ENCODE measurements around the gene CCR7.
A peak's percentile ranks its signal among the peaks of the same experiment; 100 is the strongest.
"Not testable (repeated sequence)": the region's sequence is repeated elsewhere in the genome, so short reads cannot be mapped to it uniquely, and the experiment has no call there.

CCR7 gene

GRCh38 chr17:40551091-40551878 is 14.0 kb downstream of the CCR7 start:
- peak; percentile 99 for DNase-seq (ENCODE audit: low read depth)

DNA sequence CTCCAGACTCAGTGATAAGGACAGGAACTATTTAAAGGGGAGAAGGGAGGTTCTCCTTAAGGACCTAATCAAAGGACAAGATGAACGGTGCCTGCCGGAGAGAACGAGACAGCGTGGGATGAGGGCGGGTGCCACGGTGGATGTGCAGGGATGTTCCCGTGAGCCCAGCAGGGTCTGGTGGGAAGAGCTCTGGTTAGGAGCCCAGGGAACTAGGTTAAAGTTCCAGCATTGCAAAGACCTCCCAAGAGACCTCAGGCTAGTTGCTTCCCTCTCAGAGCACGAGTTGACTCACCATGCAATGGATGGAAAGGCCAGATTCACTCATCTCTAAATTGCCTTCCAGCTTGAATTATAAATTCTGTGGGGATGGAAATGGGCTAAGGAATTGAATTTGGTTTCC is 14.7 kb downstream of the CCR7 start:
- DNase-seq (ENCODE audit: low read depth), result peak; percentile 97

DNA sequence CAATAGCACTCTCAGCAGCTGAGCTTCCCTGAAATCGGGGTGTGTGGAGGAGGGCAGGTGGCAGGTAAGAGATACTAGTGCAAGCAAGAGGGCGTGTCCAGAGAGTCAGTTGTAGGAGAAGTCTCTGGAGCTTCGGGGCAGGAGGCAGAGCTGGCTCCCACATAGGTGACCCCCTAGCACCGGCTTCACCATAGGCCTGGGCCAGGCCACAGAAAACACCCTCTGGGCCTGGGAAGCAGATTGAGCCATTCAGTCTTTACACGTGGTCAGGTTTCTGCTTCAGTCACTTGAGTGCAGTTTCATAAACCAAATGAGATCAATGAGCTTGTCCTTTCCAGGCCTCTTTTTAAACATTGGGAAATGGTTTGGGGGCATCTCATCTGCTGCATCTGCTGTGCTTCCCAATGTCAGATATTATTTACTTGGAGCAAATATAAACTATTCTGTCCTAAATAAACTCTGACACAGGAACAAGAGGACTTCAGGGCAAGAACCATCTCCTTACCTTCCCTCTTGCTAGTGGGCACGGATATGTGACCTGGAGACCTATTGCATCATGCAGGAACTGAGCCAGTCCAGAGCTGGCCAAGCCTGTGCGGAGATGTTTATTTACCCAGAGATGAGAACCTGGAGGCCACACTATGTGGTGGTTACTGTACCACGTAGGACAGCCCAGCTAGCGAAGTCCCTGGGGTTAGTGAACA is 16.1 kb downstream of the CCR7 start:
- peak; percentile 83 for DNase-seq (ENCODE audit: low read depth)

- no peak for DNase-seq (ENCODE audit: low read depth)
These were observed 16.7 kb downstream of the CCR7 start for GRCh38 chr17:40548491-40548981.

- no peak for DNase-seq (ENCODE audit: low read depth)
These were observed 17.3 kb downstream of the CCR7 start for GRCh38 chr17:40547785-40548478.

- DNase-seq (ENCODE audit: low read depth), result no peak
These were observed 18.0 kb downstream of the CCR7 start for GRCh38 chr17:40547079-40547784.

DNA sequence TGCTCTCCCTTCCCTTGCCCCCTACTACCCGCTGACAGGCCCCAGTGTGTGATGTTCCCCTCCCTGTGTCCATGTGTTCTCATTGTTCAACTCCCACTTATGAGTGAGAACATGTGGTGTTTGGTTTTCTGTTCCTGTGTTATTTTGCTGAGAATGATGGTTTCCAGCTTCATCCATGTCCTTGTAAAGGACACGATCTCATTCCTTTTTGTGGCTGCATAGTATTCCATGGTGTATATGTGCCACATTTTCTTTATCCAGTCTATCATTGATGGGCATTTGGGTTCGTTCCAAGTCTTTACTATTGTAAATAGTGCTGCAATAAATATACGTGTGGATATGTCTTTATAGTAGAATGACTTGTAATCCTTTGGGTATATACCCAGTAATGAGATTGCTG is 18.8 kb downstream of the CCR7 start:
- not testable (repeated sequence) for DNase-seq (ENCODE audit: low read depth)

DNA sequence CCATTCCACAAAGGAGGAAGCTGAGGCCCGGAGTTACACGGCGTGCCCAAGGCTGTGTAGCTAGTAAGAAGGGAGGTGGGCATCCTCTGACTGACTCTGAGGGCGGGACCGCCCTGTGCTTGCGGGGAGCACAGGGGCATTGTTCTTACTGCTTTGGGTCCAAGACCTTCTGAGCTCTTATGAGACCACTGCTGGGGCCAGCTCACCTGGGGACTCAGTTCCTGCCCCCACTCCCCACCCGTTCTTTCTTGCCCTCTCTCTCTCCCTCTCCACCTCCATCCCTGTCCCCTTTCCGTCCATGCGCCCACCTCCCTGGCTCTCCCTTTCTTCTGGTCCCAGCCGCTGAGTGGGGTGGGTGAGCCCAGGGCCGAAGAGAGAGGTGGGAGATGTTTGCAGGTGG is 19.6 kb downstream of the CCR7 start:
- no peak for DNase-seq (ENCODE audit: low read depth)

GRCh38 chr17:40542558-40543411 is 22.5 kb downstream of the CCR7 start:
- DNase-seq (ENCODE audit: low read depth), result peak; percentile 91

DNA sequence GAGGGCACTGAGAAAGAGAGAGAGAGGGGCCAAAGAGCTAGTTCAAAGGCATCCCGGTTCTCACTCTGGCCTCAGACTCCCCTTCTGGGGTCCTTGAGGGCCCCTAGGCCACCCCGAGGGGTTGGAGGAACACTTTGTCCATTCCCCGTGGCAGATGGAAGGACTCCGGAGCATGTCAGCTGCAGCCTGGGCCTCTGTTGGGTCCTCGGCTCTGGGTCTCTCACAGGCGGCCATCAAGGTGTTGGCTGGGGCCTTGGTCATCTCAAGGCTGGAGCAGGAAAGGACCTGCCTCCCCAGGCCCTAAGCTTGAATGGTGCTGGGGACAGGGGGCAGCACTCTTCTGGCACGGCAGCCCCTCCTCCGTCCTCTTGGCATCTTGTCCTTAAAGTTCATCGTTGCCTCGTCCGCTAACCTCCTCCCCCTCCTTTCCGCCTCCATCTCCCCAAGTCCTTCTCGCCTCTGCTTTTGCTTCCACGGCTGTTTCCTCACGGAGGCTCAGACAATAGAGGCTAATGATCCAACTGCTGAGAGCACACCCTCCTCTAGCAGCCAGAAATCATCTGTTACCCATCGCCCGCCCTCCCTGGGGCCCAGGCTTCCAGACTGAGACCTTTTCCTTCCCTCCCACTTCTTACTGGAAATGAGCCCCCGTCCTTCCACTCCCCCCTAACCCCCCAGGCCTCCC is 23.3 kb downstream of the CCR7 start:
- no peak for DNase-seq (ENCODE audit: low read depth)

DNA sequence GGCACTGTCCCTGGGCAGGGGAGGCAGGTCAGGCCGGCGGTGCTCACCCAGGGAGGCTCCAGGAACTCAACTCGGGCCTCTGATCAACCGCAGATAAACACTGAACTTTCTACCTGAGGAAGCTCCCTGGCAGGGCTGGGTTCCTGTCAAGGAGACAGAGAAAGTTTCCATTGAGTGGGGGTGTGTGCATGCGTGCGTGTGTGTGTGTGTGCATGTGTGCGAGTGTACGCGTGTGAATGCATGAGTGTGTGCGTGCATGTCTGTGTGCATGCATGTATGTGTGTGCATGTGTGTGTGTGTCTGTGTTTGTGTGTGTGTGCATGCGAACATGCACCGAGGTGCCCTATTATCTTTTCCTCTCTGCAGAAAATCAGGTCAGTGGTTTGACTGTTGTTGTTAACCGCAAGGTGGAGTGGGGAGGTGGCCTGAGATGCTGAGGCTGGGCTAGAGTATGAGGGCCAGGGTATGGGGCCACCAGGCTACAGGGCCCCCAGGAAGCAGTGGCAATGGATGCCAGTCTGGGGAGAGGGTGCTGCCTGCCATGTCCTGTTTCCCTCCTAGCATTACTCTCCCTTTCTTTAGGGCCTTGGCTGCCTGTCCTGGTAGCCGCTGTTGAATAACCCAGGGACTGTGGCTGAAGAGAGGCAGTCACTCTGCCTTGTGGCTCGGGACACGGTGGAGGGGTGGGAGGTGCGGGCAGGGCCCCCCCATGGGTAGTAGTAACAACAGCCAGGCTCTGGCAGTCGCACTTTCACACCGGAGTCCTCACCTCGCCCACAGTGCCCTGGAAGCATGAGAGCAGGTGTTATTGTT is 24.0 kb downstream of the CCR7 start:
- no peak for DNase-seq (ENCODE audit: low read depth)

DNA sequence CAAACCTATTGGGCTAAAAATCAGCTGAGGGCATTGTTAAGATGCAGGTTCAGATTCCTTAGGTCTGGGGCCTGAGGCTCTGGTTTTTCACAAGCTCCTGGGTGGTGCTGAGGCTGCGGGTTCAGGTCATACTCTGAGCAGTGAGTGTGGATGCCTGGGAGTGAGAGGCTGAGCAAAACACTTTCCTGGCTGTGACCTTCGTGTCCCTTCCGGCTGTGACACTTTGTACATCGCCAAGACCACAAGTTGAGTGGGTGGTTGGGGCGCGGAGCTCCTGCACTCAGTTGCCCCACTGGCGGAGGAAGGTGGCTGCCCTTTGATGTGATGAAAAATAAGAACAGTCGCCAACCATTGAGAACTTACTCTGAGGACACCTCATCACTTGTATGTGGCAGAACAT is 24.8 kb downstream of the CCR7 start:
- no peak for DNase-seq (ENCODE audit: low read depth)

DNA sequence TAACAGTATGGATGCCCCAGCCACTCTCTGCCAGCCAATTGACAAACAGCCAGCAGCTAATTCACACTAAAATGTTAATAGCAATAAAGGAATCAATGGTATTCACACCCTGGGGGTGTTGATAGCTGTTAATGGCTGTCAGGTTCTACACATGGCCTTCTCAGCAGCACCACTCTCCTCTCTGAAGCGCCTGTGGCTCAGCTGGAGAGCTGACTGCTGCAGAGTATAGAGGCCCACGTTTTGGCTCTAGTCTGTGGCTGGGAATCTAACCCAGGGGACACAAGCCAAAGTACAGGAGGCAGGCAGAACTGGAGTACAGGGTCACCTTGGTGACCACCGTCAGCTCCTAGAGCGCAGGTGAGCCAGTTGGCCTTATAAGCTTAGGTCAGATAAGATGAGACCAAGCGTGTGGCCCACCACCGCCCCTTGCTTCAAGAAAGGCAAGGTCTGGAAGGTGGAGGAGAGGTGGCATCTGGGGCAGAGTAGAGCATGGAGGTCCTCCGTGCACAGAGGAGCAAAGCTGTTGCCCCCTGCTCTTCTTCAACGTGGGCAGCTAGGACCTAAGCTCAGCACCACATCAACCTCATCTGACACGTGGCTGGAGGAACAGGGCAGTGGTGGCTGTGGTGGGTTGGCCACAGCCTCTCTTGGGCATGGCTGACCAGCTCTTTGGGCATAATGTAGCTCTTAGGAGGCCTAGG is 25.4 kb downstream of the CCR7 start:
- no peak for DNase-seq (ENCODE audit: low read depth)

GRCh38 chr17:40538936-40539705 is 26.2 kb downstream of the CCR7 start:
- no peak for DNase-seq (ENCODE audit: low read depth)

DNA sequence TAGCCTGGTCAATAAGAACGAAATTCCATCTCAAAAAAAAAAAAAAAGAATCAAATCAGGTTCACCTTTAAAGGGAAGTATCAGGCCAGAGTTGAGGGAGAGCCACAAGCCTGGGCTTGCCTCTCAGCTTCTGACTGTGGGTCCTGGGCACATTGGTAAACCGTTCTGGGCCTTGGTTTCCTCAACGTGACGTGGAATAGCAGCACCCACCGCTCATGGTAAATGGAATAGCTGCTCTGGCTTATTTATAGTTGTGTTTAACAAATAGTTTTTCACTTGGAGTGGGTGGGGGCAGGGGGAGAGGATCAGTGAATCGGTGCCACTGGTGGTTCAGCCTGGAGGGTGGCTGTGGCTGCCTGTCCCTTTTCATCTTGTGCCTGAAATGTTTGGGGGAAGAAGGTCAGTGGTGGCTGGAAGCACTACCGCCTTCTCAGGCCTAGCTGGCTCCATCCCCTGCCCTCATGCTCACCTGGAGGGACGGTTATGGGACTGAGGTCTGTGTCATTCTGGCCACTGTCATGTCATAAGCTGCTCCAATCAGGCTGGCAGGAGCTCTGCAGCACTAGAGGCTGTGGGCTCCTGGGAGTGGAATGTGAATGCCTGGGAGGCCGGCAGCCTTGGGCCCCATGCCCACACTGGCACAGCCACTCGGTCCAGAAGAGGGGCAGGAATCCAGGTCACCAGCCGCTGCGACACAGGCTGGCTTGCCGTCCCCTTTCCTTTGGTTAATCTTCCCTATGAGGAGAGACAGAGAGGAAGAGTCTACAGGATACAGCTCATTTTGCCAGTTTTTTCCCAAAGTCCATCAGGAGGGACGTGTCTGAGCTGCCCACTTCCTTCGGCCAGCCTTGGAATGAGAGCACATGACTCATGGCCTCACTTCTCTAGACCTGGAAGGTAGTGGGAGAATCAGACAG is 27.0 kb downstream of the CCR7 start:
- no peak for DNase-seq (ENCODE audit: low read depth)

GRCh38 chr17:40536295-40537171 is 28.7 kb downstream of the CCR7 start:
- no peak for DNase-seq (ENCODE audit: low read depth)

Data from GM04503 (cell line).